ENCODE measurements around the gene MRPL36.
"Not testable (repeated sequence)": the region's sequence is repeated elsewhere in the genome, so short reads cannot be mapped to it uniquely, and the experiment has no call there.

The MRPL36 gene

DNA sequence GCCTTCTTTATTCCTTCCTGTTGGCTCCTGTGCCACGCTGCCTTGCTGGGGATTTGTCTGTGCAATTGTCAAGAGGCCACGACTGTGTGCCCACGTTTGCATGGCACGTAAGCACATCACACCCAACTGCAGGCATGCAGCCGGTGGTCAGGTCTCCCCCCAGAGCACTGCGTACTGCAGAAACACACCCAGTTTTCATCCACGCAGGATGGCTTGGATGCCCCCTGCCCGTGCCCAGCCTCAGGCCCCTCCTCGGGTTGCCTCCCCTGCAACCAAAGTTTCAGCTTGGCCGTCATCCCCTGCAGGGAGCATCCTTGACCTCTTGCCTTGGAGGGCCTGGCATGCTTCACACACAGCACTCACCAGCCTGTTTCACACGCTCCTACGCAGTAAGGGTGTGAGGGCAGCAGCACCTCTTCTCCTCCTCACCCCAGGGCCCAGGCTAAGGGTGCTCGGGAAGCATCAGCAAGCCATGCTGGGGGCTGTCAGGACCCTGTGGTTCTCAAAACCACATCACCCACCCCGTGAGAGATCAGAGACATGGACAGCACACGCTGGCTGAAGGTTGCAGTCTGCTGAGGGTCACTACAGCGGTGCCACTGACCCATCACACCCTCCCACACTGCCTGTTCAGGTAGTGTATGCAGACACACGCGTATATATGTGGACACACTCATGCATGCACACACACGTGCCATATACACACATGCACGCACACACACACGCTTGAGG, 3.1 kb downstream of the MRPL36 start:
- no peak for DNase-seq (ENCODE audit: low spot score)

DNA sequence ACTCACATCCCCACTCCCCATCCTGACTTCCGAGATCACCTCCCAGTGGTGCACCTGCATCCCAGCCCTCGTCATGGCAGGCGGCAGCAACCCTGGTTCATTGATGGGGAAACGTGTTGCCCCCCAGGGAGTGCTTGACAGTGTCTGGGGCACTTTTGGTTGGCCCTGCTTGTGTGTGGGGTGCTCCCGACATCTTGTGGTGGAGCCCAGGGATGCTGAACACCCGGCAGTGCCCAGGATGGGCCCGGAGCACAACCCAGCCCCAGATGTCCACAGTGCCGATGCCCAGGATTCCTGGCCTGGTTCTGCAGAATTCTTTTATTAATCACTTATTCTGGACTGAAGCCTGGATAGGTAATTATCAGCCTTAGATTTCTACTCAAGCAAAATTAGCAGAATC, 3.7 kb downstream of the MRPL36 start:
- DNase-seq (ENCODE audit: low spot score) = no peak

DNA sequence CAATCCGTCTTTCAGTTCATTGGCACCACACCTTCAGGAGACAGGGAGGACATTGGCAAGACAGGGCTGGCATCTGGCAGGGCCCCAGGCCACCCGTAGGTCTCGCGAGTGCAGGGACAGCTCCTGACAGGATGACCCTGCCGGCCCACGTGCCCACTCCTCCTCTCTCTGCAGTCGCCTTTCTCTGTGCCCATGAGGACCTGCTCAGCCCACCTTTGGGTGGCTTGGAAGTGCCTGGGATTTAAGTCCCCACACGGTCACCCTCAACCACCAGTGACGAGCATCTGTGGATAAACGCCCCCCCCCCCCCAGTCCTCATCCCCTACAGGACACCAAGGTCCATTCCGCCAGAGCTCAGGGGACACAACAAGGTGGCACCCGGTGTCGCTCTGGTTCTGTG, 4.1 kb downstream of the MRPL36 start:
- no peak for DNase-seq (ENCODE audit: low spot score)

DNA sequence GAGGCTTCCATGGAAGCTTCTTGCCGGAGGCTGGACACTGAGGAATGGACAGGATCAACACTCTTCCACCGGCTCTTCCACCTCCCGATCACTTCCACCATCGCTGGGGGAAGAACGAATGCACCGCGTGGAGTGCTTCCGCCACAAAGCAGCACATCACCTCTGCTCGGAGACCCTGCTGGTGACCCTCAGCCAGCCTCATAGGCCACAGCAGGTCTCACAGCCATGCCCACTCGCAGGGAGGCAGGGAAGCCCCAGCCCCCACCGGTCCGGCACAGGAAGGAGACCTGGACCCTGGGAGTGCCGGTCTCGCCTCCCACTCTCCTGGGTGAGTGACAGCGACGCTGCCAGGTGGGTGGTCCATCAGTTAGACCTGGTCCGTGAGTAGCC, 4.7 kb downstream of the MRPL36 start:
- no peak for DNase-seq (ENCODE audit: low spot score)

DNA sequence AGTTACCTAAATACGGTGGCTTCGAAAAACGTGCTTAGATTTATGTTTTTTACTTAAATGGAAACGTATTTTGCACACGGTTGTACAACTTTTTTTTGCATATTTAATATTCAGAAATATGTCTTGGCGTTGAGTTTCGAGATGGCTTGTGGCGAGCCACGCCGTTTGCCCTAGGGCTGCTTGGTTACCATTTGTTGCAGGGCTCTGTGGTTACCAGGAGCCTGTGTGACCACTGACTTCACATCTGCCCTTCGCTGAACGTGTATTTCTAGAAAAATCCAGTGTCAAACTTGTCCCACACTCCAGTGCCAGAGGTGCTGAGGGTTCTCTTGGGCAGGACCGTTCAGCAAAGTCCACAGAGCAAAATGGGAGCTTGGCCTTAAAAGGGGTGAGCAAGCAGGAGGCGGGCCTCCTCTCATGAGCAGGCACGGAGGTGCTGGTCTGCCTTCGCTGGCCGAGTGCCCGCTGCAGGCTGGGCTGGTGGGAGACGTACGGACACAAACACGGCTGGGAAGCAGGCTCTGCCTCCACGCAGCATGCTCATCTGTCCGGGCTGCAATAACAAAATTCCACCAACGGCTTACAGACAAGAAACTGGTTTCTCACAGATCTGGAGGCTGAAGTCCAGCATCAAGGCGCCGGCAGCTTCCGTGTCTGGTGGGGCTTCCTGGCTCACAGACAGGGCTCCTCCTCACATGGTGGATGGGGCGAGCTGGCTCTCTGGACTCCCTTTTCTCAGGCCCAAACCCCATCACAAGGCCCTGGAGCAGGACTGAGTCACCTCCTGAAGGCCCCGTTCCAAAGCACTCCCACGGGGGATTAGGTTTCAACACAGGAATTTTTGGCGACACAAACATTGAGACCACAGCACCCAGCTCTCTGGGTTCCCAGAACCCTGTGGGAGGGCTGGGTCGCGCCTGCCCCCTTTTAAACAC, 5.4 kb downstream of the MRPL36 start:
- DNase-seq (ENCODE audit: low spot score) = no peak

DNA sequence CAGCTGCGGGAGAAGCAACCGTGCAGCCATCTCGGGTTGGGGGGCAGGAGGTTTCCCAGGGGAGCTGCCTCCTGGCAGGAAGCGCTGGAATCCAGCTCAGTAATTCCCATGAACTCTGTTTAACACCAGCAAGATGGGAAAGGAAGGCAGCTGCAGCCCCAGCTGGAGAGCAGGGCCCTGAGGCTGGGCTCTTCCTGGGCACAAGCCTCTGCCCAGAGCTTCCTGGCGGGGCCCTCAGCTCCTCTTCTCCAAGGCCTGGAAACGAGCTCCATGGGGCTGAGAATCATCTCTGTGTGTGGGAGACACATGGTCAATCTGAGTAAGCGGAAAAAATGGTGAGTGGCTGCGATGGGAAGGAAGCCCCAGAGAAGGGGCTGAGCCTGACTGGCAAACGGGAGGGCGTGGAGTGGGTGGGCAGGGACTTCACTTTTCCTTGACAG, 6.3 kb downstream of the MRPL36 start:
- DNase-seq (ENCODE audit: low spot score) = no peak

DNA sequence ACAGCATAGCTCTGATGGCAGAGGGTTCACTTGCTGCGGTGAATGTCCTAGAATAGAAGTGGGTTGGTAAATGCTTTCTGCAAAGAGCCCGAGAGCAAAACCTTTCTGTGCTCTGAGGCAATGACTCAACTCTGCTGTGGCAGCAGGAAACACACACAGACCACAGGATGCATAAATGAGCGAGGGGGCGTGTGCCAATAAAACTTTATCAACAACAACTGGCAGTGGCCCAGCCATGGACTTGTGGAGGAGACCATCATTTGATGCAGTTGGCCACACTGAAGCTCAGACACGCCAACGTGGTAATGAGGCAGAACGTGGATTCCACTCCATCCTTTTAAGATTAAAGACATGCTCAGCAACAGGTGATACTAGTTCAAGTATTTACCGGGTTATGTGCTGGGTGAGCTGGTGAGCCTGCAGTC, 6.8 kb downstream of the MRPL36 start:
- no peak for DNase-seq (ENCODE audit: low spot score)

DNA sequence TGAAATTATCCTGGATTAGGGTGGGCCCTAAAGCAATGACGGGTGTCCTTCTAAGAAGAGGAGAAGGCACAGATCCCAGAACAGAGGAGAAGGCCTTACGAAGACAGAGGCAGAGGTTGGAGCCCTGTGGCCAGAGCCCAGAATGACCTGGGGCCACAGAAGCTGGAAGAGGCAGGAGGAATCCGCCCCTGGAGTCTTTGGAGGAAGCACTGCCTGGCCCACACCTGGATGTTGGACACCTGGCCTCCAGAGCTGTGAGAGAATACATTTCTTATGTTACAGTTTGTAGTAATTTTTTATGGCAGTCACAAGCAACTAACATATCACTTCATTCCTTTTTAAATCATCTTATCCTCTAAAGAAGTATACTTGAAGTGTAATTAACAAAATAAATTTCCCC, 8.5 kb downstream of the MRPL36 start:
- DNase-seq (ENCODE audit: low spot score) = no peak

DNA sequence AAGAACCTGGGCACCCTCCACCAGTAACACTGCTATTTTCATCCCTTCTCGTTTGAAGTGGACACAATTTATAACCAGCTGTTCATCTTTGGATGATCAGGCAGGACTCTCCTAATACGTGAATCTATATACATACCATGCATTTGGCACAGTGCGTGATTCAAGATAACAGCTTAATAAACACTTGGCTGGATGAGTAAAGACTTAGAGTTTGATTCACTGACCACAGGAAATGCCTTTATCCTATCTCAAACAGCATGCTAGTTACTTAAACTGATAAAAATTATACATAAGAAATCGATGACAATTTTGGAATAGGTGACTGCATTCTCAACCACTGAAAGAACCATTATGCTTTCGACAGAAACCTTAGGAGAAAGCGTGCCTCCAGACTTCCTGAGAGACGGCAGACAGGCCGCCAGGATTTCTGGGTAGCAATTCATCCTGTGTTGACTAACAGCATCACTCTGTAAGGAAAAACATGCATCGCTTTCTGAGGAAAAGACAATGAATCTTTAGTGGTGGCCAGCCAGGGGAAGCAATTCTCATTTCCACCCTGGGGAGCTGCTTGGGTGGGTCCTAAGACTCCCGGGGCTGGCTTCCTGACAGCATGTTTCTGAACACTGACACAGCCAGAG, 9.7 kb downstream of the MRPL36 start:
- DNase-seq (ENCODE audit: low spot score) = no peak

DNA sequence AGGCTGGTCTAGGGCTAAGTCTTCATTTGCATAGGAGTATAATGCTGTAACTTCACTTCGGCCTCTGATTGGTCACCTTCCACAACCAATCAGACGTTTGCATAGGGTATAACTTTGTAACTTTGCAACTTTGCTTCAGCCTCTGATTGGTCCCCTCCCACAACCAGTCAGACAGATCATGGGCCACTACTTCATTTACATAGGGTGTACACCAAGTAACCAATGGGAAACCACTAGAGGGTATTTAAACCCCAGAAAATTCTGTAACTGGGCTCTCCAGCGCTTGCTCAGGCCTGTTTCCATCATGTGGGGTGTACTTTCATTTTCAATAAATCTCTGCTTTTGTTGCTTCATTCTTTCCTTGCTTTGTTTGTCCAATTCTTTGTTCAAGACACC, 10.2 kb downstream of the MRPL36 start:
- not testable (repeated sequence) for DNase-seq (ENCODE audit: low spot score)

DNA sequence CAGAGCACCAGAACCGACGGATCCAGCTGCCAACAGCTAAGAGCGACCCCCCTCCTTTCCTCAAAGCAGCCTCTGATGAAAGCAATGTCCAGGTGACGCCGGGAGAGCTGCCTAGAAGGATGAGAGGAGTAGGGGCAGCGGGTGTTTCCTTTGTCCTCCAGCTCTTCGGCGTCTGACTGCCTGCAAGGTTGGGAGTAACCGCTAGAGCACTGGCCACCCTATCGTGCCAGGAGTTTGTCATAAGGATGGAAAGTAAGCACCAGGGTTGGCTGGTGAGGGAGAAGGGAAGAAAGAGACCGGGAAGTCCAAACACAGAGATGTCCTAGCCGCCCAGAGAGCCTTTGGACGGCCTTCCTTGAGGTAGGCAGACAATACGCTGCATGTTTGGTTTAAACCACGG, 10.8 kb downstream of the MRPL36 start:
- DNase-seq (ENCODE audit: low spot score) = no peak

DNA sequence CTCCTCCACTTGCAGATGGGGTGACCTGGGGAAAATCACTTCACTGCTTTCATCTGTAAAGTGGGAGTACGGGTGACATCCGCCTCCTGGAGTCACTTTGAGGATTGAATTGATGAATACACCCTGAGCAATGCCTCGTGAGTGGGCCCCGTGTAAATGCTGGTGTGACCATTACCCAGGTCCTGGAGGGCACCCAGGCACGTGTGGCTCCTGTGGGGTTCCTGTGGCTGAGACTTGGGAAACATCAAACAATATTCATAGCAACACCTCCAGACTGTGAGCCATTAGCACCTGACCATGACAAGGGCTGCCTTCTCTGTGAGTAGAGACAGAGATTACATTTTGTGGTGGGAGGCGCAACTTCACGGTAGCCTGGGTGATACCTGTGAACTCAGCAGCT, 11.4 kb downstream of the MRPL36 start:
- DNase-seq (ENCODE audit: low spot score) = no peak

DNA sequence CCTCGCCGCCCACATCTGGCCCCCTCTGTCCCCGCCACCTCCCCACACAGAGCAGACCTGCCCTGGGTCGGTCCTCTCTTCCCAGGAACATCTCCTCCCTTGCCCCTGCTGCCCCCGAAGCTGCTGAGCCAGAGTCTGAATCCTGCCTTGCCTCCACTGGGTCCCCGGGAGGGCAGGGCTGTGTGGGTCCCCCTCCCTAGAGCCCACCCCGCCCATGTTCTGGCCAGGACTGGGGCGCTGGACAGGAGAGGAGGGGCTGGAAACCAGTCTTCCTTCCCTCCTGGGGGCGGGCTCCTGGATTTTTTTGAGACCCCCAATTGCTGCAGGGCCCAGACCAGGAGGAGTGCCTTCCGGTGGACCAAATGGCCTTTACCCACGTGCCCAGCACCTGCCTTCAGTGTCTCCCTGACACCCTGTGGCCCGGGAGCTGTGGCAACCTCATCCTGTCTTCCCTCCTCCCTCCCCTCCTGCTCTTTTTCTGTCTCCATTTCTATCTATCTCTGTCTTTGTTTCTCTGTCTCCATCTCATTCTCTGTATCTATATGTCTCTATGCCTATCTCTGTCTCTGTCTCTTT, 12.1 kb downstream of the MRPL36 start:
- DNase-seq (ENCODE audit: low spot score) = no peak

DNA sequence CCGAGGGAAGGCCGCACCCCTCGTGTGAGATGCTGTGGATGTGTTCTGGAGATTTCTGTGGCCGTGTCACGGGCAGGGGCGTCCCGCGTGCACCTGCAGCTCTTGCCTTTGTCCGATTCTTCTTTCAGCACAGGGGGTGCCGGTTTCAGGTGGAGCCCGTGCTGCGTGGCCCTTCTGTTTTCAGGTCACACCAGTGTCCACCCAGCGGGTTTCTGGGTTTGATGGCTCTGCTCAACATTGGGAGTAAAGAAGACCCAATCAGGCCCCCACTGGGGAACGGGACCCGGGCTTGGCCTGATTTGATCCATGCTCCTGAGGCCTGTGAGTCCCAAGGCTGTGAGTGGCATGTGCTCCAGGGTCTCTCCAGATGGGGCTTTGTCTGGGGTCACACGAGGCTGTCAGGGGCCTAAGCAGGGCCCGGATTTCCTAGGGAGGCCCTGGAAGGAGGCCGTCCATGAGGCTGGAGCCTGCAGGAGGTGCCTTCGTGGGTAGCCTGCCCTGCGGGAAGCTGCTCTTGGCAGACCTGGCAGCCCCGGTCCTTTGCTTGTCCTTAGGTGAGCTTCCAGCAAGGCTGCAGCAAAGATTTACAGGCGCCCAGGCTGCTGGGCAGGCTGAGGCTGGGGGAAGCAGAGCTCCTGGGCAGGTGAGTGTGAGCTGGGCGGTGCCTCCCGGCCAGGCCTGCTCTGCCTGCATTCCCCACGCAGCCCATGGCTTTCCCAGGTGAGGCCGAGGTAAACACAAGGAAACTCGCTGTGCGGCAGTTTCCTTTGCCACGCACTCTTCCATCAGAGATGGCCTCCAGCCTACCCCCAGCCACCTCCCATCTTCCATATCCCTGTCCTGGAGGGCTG, 12.8 kb downstream of the MRPL36 start:
- DNase-seq (ENCODE audit: low spot score) = no peak

DNA sequence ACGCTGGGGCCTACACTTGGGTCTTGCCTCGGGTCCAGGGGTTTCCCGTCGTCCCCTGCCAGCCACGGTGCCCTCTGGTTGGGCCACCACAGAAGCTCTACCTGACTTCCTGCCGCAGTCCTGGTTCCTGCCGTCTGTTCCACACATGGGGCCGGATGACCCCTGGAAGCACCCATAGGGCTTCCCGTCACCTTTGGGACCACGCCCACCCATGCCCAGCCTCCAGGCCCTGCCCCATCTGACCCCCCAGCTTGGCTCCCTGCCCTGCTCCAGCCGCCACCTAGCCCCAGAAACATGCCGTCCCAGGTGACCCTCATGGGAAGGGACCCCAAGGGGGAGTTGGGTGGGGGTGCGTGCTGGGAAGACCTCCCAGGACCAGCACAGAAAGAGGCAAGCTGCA, 13.7 kb downstream of the MRPL36 start:
- DNase-seq (ENCODE audit: low spot score) = no peak

DNA sequence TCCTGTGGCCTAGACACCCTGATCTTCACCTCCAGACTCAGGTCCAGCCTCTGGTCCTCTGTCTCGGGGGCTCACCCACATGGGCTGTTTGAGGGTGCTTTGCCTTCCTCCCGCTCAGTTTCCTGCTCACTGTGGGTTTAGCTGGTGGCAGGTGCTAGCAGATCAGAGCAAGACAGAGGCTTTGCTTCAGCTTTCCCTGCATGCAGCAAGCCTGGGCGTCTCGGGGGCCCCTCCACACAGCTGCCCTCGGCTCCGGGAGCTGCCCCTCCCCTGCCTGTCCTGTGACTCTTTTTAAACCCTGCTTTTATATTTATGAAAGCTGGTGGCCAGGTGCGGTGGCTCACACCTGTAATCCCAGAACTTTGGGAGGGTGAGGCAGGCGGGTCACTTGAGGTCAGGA, 14.6 kb downstream of the MRPL36 start:
- DNase-seq (ENCODE audit: low spot score) = no peak

DNA sequence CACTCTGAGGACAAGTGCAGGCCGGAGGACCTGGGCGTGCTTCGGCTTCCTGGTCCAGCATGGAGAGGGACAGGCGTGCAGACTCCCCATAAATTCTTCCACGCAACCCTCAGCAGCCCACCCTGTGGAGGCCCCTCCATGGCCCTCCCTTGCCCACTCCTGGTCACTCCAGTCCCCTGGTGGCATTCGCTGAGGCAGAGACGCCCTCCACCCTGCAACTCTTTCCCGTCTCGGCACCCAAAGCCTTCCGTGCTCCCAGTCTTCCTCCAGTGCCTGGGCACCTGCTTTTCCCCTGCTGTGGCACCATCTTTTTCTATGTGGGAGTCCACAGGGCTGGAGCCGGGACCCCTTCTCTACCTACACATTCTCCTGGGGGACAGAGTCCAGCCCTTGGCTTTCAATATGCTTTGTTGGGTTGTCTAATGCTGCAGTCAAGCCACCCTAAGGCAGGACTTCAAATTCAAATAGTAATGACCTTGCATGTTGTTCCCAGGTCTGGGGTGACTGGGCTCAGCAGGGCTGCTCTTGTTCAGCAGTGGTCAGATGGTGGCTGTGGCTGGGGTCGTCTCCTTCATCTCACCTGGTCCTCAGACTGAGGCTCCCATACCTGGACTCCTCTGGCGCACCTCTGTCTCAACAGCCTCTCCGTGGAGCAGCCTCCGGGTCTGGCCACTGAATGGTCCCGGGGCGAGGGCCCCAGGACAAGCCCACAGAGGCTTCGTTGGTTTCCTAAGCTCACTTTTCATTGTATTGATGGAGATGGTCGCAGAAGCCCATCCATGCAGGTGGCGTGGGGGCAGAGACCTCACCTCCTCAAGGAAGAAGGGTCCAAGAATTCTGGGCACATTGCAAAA, 15.2 kb downstream of the MRPL36 start:
- no peak for DNase-seq (ENCODE audit: low spot score)

DNA sequence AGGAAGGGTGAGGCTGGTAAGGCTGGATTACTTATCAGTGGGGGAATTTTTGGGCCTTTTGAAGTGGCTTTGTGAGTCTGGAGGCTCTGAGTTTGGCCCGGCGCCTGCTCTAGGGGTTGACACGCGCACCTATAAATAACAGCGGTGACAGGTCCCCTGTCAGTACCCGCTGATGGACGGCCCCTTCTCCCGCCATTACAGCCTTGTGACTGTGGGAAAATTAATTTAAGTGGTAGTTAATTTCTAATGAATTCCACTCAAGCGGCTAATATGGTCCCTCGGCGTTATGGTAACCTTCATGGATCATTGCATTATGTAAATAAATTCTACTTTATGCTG, 16.5 kb downstream of the MRPL36 start:
- DNase-seq (ENCODE audit: low spot score) = no peak

DNA sequence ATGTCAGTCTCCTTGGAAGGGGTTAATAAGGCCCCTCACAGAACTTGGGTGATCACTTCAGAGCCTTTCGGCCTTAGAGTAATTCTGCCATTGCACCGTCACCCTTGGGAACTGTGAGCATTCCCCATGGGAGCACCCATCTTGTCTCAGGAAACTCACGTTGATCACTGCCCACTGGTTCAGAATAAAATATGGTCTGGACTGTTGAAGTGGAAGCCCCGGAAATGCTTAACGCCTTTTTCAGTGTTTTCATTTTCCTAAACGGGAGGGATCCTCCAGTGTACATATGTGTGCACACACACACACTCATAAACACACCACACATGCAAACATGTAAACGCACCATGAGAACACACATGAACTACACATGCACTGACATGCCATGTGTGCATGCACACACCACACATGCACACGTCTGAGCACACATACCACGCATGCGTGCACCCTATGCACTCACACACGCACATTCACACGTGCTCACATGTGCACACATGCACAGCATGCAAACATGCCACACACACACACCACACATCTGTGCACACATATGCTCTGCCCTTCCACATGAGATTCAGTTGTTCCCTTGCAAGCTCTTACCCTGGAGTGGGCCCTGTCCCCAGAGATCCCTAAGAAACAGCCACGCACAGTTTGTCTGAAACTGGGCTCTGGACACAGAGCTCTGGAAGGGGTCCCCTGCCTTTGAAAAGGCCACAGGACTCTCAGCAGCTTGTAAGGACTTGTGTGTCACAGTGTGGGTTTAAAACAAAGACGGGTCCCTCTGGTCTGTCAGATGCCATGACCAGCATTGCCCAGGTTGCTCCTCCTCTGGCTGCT, 17.0 kb downstream of the MRPL36 start:
- DNase-seq (ENCODE audit: low spot score) = no peak

Measured in D341Med (cell line).